Upper lobe of right lung (tissue), 1 donor: ENCODE data around the gene GLA. TPM values are rescaled to one million over a fixed set of nuclear protein-coding genes. Genes with fewer than 3 reads are reported as not detected.
A peak's percentile ranks its signal among the peaks of the same experiment; 100 is the strongest.

Experiments
- ATAC-seq: fragments of 200-7000 bp; cut with Tn5 transposase; one replicate; pipeline ENCODE4 v1.9.1; 2020; ENCODE audit warnings: mild to moderate bottlenecking, moderate library complexity
- DNase-seq: peaks from one replicate; pipeline ENCODE4 v3.0.0-alpha.2; 2020
- H3K27ac ChIP-seq: fragments of 200-600 bp; one replicate; pipeline ENCODE4 v1.8.0; 2022
- H3K27me3 ChIP-seq: fragments of 200-600 bp; one replicate; pipeline ENCODE4 v1.8.0; 2022; ENCODE audit warnings: mild to moderate bottlenecking
- H3K36me3 ChIP-seq: fragments of 200-600 bp; one replicate; pipeline ENCODE4 v1.8.0; 2022
- H3K4me1 ChIP-seq: fragments of 200-600 bp; one replicate; pipeline ENCODE4 v1.8.0; 2022
- H3K4me3 ChIP-seq: fragments of 200-600 bp; one replicate; pipeline ENCODE4 v1.8.0; 2022; ENCODE audit warnings: mild to moderate bottlenecking
- H3K9me3 ChIP-seq: fragments of 200-600 bp; one replicate; pipeline ENCODE4 v1.8.0; 2022
- CTCF ChIP-seq: fragments of 200-600 bp; IDR thresholded peaks from one replicate; pipeline ENCODE4 v1.8.0; 2022; ENCODE audit warnings: antibody characterized with exemption
- intact Hi-C: fragments of 100-400 bp; cut with DNase I; formaldehyde crosslinking; loops from one replicate; pipeline ENCODE4 v1.11.0; 2022
- total RNA-seq: library from RNA; stranded (reverse); fragmentation: NEBNext Ultra II Directional; extraction: Animal tissue kit (Norgen Biotek cat#: 25700); gene quantifications from one replicate; pipeline ENCODE4 v1.2.1, GENCODE V29; 2021
- donor health status: DM: no; HTN: yes; CAD: no; lungs with severe emphysema.

The GLA gene
- total RNA-seq, 1 donor from 2014 or later, result 46.3 TPM

DNA sequence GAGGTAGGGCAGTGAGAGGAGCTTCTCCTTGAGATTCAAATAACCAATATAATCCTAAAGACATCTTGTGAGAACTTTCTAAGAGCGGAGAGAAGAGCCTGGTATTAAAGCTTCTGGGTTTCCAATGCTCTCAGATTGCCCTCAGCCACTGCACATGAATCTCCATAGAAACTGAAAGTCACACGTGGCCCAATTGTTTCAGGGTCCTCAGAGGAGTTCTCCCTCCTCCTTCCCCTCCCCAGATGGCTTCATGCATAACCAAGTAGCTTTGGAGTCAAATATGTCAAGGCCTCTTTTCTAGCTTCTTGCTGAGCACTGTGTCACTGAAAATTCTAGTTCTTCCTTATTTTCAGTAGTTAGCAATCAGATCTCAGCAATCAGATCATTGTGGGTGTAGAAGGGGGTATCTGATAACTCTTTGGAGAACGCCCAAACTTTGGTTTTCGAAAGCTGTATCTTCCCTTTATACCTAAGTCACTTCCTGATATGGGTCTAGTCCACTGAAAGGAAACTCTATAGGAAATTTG, 24.0 kb downstream of the GLA start:
- no peak for TF ChIP-seq CTCF
- H3K27ac ChIP-seq, result no peak overlapping the region
- H3K9me3 ChIP-seq, result no peaks in the 10 kb centered on the region
- no peak for DNase-seq
- intact Hi-C loops, result no loop called here
- no peaks in the 10 kb centered on the region for H3K4me1 ChIP-seq
- no peaks in the 10 kb centered on the region for H3K27me3 ChIP-seq
- ATAC-seq, result no peak
- H3K4me3 ChIP-seq, result no peak overlapping the region
- H3K36me3 ChIP-seq, result no peaks in the 10 kb centered on the region

- no peak for TF ChIP-seq CTCF
- intact Hi-C loops, result no loop called here
- ATAC-seq (peak; percentile 29), DNase-seq (no peak)
- no peak overlapping the region for H3K4me3 ChIP-seq
- no peaks in the 10 kb centered on the region for H3K4me1 ChIP-seq
- no peaks in the 10 kb centered on the region for H3K36me3 ChIP-seq
- no peaks in the 10 kb centered on the region for H3K9me3 ChIP-seq
- H3K27ac ChIP-seq, result no peak overlapping the region
- H3K27me3 ChIP-seq, result no peaks in the 10 kb centered on the region
These were observed 30.2 kb downstream of the GLA start for GRCh38 chrX:101377547-101377946.

DNA sequence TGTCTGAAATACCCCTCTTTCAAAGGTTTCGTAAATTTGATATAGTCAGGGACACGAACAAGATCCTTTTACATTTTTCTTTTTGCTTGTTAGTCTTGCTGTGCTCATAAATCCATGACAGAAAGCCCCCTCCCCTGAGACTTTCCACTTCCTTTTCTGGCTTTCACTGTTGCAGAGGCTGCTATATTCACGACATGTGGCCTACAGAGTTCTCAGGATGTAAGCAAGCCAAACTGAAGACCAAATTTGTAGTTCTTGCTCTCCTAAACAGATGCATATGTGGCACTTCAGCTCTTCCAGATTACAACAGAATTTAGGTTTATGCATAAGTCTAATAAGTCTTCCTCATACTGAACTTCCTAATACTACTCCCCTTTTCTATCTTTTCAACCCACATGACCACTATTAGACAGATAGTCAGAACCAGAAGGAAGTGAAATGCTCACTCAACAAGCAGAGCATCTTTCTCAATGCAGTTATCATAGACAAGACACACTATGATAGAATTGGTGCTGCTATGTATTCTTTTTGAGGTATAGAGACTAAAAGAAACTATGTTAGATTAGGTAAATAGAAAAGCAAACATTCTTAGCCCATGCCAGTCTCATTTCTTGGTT, 36.7 kb downstream of the GLA start:
- Histone ChIP-seq H3K36me3 (no peaks in the 10 kb centered on the region), H3K9me3 (no peaks in the 10 kb centered on the region), H3K27me3 (no peaks in the 10 kb centered on the region), H3K4me3 (no peak overlapping the region), H3K4me1 (no peaks in the 10 kb centered on the region), H3K27ac (no peak overlapping the region)
- DNase-seq (no peak), ATAC-seq (no peak)
- no peak for TF ChIP-seq CTCF
- intact Hi-C loops, result no loop called here

GRCh38 chrX:101369687-101370086, 38.0 kb downstream of the GLA start:
- no peaks in the 10 kb centered on the region for H3K36me3 ChIP-seq
- no peaks in the 10 kb centered on the region for H3K27me3 ChIP-seq
- DNase-seq (no peak), ATAC-seq (no peak)
- TF ChIP-seq CTCF, result no peak
- no peaks in the 10 kb centered on the region for H3K9me3 ChIP-seq
- no peak overlapping the region for H3K27ac ChIP-seq
- no peaks in the 10 kb centered on the region for H3K4me1 ChIP-seq
- intact Hi-C loops, result no loop called here
- H3K4me3 ChIP-seq, result no peak overlapping the region

- no peaks in the 10 kb centered on the region for H3K27me3 ChIP-seq
- no peaks in the 10 kb centered on the region for H3K9me3 ChIP-seq
- no peak for ATAC-seq
- no peaks in the 10 kb centered on the region for H3K4me1 ChIP-seq
- H3K36me3 ChIP-seq, result no peaks in the 10 kb centered on the region
- intact Hi-C loops, result no loop called here
- no peak for TF ChIP-seq CTCF
- no peak for DNase-seq
- H3K27ac ChIP-seq, result no peak overlapping the region
- H3K4me3 ChIP-seq, result no peak overlapping the region
These were observed 38.9 kb downstream of the GLA start for GRCh38 chrX:101368800-101369199.

DNA sequence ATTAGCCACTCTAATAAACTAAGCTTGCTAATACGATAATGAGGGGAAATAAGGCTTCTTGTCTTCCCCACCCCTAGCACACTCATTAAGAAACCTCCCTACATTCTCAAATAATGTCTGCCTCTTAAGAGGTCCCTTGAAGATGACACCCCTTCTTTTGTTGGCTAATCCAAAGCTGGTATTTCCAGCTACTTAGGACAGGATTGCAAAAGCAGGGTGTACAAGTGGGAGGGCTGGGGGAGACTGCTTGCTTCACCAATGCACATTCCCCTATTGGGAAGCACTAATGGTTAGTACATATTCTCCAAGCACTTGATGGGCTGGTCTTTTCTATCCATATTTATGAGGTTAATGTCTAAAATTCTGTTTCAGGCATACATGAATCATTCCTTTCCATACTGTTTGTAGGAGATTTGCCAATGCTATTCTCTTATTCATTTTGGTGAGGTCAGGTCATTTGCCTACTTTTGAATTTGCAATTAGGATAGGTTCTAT, 42.4 kb downstream of the GLA start:
- no peaks in the 10 kb centered on the region for H3K36me3 ChIP-seq
- no peaks in the 10 kb centered on the region for H3K4me1 ChIP-seq
- H3K4me3 ChIP-seq, result no peak overlapping the region
- ATAC-seq, result no peak
- DNase-seq, result no peak
- H3K27ac ChIP-seq, result no peak overlapping the region
- no peaks in the 10 kb centered on the region for H3K27me3 ChIP-seq
- TF ChIP-seq CTCF, result no peak
- intact Hi-C loops, result no loop called here
- no peaks in the 10 kb centered on the region for H3K9me3 ChIP-seq
